Heart left ventricle (tissue), 16 donors: ENCODE results near the gene PHB1. TPM values are rescaled to one million over a fixed set of nuclear protein-coding genes. Genes with fewer than 3 reads are reported as not detected.

Experiments
- ATAC-seq, 4 donors: fragments of 200-7000 bp; cut with Tn5 transposase; one replicate each; pipeline ENCODE4 v1.9.1; 2020 to 2022; ENCODE audit warnings: moderate library complexity in 4 of 4, mild to moderate bottlenecking in 3 of 4, moderate number of reproducible peaks in 1 of 4
- DNase-seq, 5 donors: peaks; one replicate each; pipeline ENCODE4 v3.0.0-alpha.2; 2020
- H3K27ac ChIP-seq, 12 donors: fragments of 200-600 bp; sonication (generic) in 4 of 12; one replicate each; pipeline versions ENCODE4 v1.5.0 to v1.8.0; 2016 to 2022; ENCODE audit warnings: mild to moderate bottlenecking in 2 of 12
- H3K27me3 ChIP-seq, 9 donors: fragments of 200-600 bp; sonication (generic) in 2 of 9; one replicate each; pipeline versions ENCODE4 v1.5.1 to v1.8.0; 2016 to 2022; ENCODE audit warnings: mild to moderate bottlenecking in 3 of 9
- H3K36me3 ChIP-seq, 9 donors: fragments of 200-600 bp; sonication (generic) in 2 of 9; one replicate each; pipeline versions ENCODE4 v1.5.0 to v1.8.0; 2018 to 2022; ENCODE audit warnings: mild to moderate bottlenecking in 2 of 9
- H3K4me1 ChIP-seq, 12 donors: fragments of 200-600 bp; sonication (generic) in 4 of 12; one replicate each; pipeline versions ENCODE4 v1.5.0 to v1.8.0; 2016 to 2022; ENCODE audit warnings: mild to moderate bottlenecking in 3 of 12
- H3K4me3 ChIP-seq, 12 donors: fragments of 200-600 bp; sonication (generic) in 4 of 12; one replicate each; pipeline versions ENCODE4 v1.5.0 to v1.8.0; 2017 to 2022; ENCODE audit warnings: mild to moderate bottlenecking in 9 of 12, moderate library complexity in 4 of 12
- H3K9me3 ChIP-seq, 12 donors: fragments of 200-600 bp; sonication (generic) in 4 of 12; one replicate each; pipeline versions ENCODE4 v1.5.0 to v1.8.0; 2016 to 2022; ENCODE audit warnings: mild to moderate bottlenecking in 1 of 12
- CTCF ChIP-seq, 12 donors: fragments of 200-600 bp; sonication (generic) in 4 of 12; IDR thresholded peaks; one replicate each; pipeline versions ENCODE4 v1.5.0 to v1.8.0; 2018 to 2022; ENCODE audit warnings: antibody characterized with exemption in 12 of 12, mild to moderate bottlenecking in 5 of 12
- POLR2A ChIP-seq, 2 donors: fragments of 450-650 bp; IDR thresholded peaks; one replicate each; pipeline ENCODE4 v1.6.1; 2017; ENCODE audit warnings: antibody characterized with exemption in 2 of 2, mild to moderate bottlenecking in 2 of 2, moderate library complexity in 2 of 2
- WGBS, 4 donors: extraction: QIAGEN DNeasy Blood & Tissue Kit in 2 of 4; methylation state at CpG; one replicate each; pipeline versions ENCODE4 v1.1.5 to v1.1.7; 2013 to 2018; 5-methylcytosine and 5-hydroxymethylcytosine counted together
- intact Hi-C, 10 donors: fragments of 100-400 bp; cut with DNase I; formaldehyde crosslinking; loops; one replicate each; pipeline versions ENCODE4 v1.11.1 to v1.14.2; 2022
- polyA plus RNA-seq, 2 donors: library from polyadenylated mRNA; stranded (reverse); fragments of 200-250 nt; gene quantifications; one replicate each; pipeline ENCODE4 v1.2.3, GENCODE V29; 2013
- total RNA-seq, 9 donors: library from RNA; depleted of rRNA in 2 of 9; stranded (reverse); fragments of >200 nt in 2 of 9; fragmentation: NEBNext Ultra II Directional in 3 of 9; extraction: Animal tissue kit (Norgen Biotek cat#: 25700) in 3 of 9; gene quantifications; one replicate each; pipeline versions ENCODE4 v1.1.0 to v1.2.4, GENCODE V29; 2016 to 2023
- donor health status: ischemic (EF 13 %, LVEDD 7.1; RV severe dilation, severe dysfunction).
- donor health status: healthy with polysubstance abuse.
- donor health status: DM: no; HTN: yes; CAD: no.
- donor health status: DM: no; HTN: no; CAD: no.
- donor health status: ischemic (EF 25% LVEDD 6.9; RV normal size, moderate dysfunction).
- donor health status: ischemic (EF 25% LVEDD 5.7; RV mildly dilated, moderate dysfunction).
- donor health status: healthy.
- donor health status: DM: yes; HTN: yes; CAD: no.
- donor health status: ischemic (EF 35%, LVEDD 5.7; RV mildly dilated, moderate dysfunction).
- donor health status: nonischemic (EF 11% LVEDD 7.7; RV severe dilation, severe dysfunction).
- donor health status: DM: yes; HTN: yes; CAD: no.
- donor health status: PGD.
- donor health status: ischemic (EF 29% LVEDD 5.4; RV normal size, mild dysfunction).
- donor health status: nonischemic (EF 23%, LVEDD 6.1; RV moderate dilation, normal function).

The PHB1 gene
- total and polyA plus RNA-seq, 11 donors: 125 to 328 (median 211) TPM

- Histone ChIP-seq H3K9me3 (peaks cover 0 to 4% (median 0%) of the 10 kb centered on the region in 12 donors), H3K4me1 (peaks cover 0 to 6% (median 0%) of the 10 kb centered on the region in 12 donors), H3K27me3 (peaks cover 0 to 15% (median 7%) of the 10 kb centered on the region in 9 donors), H3K4me3 (no peak overlapping the region), H3K27ac (no peak overlapping the region), H3K36me3 (no peaks in the 10 kb centered on the region)
- DNase-seq (no peak), ATAC-seq (peak in 1 of 4 donors; percentile 14)
- TF ChIP-seq CTCF (IDR thresholded peaks at IDR 0.05) (no peak), POLR2A (IDR thresholded peaks at IDR 0.05) (no peak)
- intact Hi-C loops: no loop called here
- WGBS, 4 donors: 41 to 61% (median 54%) methylated on average over 4 to 5 of the region's 5 CpGs
These were observed 37.5 kb upstream of the PHB1 start for GRCh38 chr17:49452201-49452600.

- ATAC-seq: no peak
- no peak for DNase-seq
- intact Hi-C loops: no loop called here
- Histone ChIP-seq H3K27ac (no peak overlapping the region), H3K4me1 (peaks cover 0 to 6% (median 0%) of the 10 kb centered on the region in 12 donors), H3K9me3 (peaks cover 0 to 4% (median 0%) of the 10 kb centered on the region in 12 donors), H3K27me3 (peaks cover 0 to 1% (median 0%) of the 10 kb centered on the region in 9 donors), H3K36me3 (no peaks in the 10 kb centered on the region), H3K4me3 (no peak overlapping the region)
- TF ChIP-seq CTCF (IDR thresholded peaks at IDR 0.05): no peak
- TF ChIP-seq POLR2A (IDR thresholded peaks at IDR 0.05): no peak
- WGBS, 4 donors: 55 to 78% (median 63%) methylated on average over 1 to 3 of the region's 3 CpGs
These were observed 36.1 kb upstream of the PHB1 start for GRCh38 chr17:49450735-49451134.

GRCh38 chr17:49450181-49450580 is 35.5 kb upstream of the PHB1 start:
- Histone ChIP-seq H3K36me3 (no peaks in the 10 kb centered on the region), H3K9me3 (peaks cover 0 to 4% (median 0%) of the 10 kb centered on the region in 12 donors), H3K27me3 (peaks cover 0 to 3% (median 0%) of the 10 kb centered on the region in 9 donors), H3K27ac (no peak overlapping the region), H3K4me3 (no peak overlapping the region), H3K4me1 (peaks cover 0 to 6% (median 0%) of the 10 kb centered on the region in 12 donors)
- intact Hi-C loops: no loop called here
- TF ChIP-seq CTCF (IDR thresholded peaks at IDR 0.05) (no peak), POLR2A (IDR thresholded peaks at IDR 0.05) (no peak)
- no peak for DNase-seq
- ATAC-seq: no peak
- 65 to 75% (median 71%) methylated on average over 4 of the region's 4 CpGs for WGBS, 4 donors

GRCh38 chr17:49447628-49448302 is 33.1 kb upstream of the PHB1 start:
- TF ChIP-seq CTCF (IDR thresholded peaks at IDR 0.05) (no peak), POLR2A (IDR thresholded peaks at IDR 0.05) (no peak)
- DNase-seq: peak in 3 of 5 donors; percentile 42 to 61 (median 49)
- H3K36me3 ChIP-seq: no peaks in the 10 kb centered on the region
- H3K27me3 ChIP-seq: peaks cover 0 to 3% (median 0%) of the 10 kb centered on the region in 9 donors
- intact Hi-C loops: loop anchor here in 1 of 10 donors (10.0 kb wide), 1 partner anchor 547 kb away; the partner anchor contains the start of gene DLX3
- peaks cover 0 to 6% (median 0%) of the 10 kb centered on the region in 12 donors for H3K4me1 ChIP-seq
- no peak overlapping the region for H3K4me3 ChIP-seq
- peak in 1 of 4 donors; percentile 28 for ATAC-seq
- H3K9me3 ChIP-seq: peaks cover 0 to 4% (median 0%) of the 10 kb centered on the region in 12 donors
- no peak overlapping the region for H3K27ac ChIP-seq
- 75 to 82% (median 76%) methylated on average over 9 of the region's 9 CpGs for WGBS, 4 donors
